NCI-H1417 treated with DMSO at 0.1 percent for 48 hours (cell line): ENCODE results near the gene CCDC57.

Experiments used
- DNase-seq: peaks from one replicate; lab custom pipeline; 2025; lab: John Stamatoyannopoulos, UW

Gene CCDC57

GRCh38 chr17:82105882-82106687 is 106.6 kb downstream of the CCDC57 start:
- DNase-seq = no peak

DNA sequence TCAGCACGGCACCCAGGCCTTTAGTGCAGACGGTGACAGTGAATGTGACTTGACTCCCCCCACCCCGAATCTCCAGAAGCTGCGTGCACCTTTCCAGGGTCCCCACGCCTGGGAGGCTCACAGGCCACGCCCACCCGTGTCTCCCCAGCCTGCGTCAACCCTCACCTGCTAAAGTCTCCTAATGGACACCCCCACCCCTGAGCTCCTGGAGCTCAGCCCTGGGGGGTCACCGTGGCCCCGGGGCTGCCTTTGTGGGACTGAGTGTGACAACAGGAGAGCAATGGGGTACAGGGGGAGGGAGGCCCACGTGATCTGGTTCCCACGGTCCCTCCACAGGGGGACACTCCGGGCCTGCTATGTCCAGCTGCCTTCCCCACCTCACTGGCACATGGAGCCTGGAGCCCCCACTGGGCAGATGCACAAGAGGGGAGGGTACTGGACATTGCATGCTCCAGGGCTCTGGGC is 107.2 kb downstream of the CCDC57 start:
- no peak for DNase-seq

DNA sequence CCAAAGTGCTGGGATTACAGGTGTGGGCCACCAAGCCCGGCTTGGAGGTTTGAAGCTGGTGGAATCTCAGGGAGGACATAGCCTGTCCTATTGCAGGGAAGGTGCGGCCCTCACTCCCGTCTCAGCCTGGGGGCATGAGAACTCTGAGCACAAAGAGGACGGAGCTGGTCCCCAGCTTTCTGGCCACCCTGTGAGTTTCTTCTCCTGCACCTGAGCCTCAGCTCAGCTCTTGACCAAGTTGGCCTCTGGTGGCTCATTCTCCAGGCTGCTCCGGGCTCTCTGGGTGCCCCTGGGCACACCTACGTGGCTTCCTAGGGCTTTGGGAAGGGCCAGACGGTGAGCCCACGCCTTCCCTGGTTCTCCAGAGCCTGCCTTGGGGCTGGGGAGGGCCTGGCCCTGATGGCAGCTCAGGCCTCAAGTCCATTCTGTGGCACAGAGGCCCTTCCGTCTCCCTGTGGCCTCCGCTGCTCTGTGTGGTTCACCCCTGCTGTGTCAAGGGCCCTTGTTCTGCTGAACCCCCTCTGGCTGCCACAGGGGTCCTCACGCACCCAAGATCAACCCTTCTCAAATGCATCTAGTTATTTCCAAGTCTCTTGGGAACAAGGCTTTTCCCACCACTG is 107.7 kb downstream of the CCDC57 start:
- DNase-seq = no peak

- DNase-seq = no peak
Observed at GRCh38 chr17:82103553-82104451, 108.8 kb downstream of the CCDC57 start.

- no peak for DNase-seq
Observed at GRCh38 chr17:82101767-82102679, 110.6 kb downstream of the CCDC57 start.

DNA sequence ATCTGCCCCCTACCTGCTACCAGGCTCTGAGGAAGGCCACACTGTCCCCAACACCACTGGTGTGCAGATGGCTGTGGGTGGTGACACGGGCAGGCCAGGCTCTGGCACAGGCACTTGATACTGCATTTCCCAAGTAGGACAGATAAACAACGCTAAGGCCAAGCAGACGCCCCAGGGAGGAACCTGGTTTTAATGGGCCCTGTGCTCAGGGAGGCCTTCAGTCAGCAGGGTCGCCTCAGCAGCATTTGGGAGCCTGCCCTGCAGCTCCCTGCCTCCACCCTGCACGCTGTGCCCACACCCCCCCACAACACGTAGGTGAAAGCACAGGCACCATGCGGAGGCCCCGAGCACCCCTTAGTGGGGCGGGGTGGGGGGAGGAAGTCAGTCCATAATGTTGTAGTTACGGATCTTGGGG is 111.3 kb downstream of the CCDC57 start:
- no peak for DNase-seq

GRCh38 chr17:82100502-82101298 is 111.9 kb downstream of the CCDC57 start:
- DNase-seq = no peak

DNA sequence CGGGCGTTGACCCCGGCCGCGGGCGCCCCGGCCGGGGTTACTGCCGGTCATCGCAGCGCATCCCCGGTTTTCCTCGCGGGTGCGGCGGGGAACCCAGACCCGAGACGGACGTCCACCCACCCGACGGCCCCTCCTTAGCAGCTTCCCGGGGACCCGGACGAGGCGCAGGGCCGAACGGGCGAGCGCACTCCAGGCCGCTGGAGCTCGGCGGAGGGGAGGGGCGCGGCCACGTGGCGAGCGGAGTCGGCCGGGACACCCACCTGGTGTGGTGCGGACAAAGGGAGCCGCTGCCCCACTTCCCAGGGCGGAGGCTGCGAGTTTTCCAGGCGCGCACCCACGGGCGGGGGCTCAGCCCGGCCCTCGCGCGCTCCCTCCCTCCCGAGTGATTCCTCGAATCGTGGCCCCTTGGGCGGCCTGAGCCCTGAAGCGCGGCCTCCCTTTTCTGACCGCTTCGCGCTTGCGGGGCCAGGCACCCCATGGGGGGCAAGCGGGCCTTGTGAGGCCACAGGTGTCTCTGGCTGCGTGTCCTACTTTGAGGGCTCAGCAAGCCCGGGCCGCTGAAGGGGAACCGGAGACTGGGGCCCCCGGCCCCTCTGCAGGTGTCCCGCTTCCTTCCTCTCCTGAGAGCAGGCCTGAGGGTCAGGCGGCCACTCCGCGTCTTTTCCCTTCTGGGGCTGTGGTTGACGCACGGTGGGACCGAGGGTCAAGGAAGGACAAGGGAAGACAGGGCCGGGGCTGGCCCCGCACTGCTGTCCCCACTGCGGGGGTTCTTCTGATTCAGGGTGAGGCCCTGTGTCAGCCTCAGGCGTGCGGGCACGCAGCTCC is 113.5 kb downstream of the CCDC57 start:
- no peak for DNase-seq

DNA sequence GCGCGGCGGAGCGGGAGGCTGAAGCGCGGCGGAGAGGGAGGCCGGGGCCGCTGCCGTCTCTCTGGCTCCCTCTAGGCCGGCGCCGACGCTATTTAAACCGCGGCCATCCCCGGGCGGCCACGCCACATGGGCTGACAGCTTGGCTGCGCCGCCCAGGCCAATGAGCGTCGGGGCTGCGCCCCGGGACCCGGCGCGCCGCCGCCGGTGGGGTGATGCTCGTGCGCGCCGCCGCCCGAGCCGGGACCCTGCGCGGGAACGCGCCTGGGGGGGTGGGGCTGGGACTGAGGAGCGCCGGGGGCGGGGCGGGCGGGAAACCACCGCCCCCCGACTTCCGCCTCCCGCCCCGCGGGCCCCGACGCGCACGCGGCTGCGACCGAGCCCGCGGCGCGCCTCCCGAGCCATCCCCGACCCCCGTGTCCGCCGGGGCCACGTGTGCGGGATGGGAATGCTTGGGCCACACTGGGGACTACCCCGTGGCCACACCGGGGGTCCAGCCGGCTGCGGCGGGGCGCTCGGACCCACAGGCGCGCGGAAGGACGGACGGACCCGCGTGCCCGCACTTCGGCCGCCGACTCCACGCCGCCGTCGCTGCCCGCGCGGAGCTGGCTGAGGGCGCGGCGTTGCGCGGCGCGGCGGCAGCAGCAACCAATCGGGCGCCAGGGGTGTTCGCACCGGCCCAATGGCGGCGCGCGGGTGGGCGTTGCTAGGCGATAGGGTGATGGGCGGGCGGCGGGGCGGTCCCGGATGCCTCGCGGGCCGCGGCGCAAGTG is 114.3 kb downstream of the CCDC57 start, which contains the start of gene FASN:
TSS of gene FASN (minus strand) at position 68 of the 770 bp plus-strand sequence. CDS start 1,791 bp downstream, outside the sequence.
- peak; percentile 53 for DNase-seq

DNA sequence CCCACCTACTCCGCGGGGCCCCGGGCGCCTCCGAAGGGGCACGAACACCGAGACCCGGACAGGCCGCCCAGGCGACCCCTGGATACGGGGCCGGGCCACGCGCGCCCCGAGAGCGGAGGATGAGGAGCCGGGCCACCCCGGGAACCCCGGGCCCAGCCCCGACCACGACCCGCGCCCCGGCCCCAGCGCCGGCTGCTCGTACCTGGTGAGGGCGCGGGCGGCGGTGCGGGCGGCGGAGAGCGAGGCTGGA is 114.8 kb downstream of the CCDC57 start:
- no peak for DNase-seq

- DNase-seq = no peak
Observed at GRCh38 chr17:82097184-82097918, 115.3 kb downstream of the CCDC57 start.

- no peak for DNase-seq
Observed at GRCh38 chr17:82096709-82097183, 115.9 kb downstream of the CCDC57 start.

GRCh38 chr17:82095777-82096708 is 116.6 kb downstream of the CCDC57 start:
- no peak for DNase-seq

- DNase-seq = no peak
Observed at GRCh38 chr17:82094931-82095776, 117.5 kb downstream of the CCDC57 start.

DNA sequence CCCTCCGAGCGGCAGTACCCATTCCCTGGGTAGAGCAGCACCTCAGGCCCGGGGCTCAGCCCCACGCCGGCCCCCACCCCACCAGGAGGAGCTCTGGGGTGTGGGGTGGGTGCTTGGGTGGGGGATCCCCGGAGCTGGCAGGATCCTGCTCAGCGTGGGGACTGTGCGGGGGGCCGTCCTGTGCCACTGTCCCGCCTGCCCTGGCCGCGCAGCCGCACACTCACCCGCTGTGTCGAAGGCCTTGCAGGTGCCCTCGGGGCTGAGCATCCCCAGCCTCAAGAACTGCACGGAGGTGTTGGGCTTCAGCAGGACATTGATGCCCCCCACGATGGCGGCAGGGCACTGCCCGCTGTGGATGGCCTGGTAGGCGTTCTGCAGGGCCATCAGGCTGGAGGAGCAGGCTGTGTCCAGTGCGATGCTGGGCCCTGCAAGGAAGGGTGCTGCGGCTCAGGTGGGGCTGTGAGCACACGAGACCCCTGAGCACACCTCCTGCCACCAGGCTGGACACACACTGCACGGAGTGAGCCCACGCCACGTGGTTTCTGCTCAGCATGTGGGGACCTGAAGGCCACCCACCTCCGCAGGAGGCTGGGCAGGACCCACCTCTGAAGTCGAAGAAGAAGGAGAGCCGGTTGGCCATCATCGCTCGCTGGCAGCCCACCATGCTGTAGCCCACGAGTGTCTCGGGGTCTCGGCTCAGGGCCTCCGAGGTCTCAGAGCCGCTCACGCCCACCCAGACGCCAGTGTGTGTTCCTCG is 119.5 kb downstream of the CCDC57 start:
- no peak for DNase-seq
